ENCODE measurements around the gene MYO3B.

DNA sequence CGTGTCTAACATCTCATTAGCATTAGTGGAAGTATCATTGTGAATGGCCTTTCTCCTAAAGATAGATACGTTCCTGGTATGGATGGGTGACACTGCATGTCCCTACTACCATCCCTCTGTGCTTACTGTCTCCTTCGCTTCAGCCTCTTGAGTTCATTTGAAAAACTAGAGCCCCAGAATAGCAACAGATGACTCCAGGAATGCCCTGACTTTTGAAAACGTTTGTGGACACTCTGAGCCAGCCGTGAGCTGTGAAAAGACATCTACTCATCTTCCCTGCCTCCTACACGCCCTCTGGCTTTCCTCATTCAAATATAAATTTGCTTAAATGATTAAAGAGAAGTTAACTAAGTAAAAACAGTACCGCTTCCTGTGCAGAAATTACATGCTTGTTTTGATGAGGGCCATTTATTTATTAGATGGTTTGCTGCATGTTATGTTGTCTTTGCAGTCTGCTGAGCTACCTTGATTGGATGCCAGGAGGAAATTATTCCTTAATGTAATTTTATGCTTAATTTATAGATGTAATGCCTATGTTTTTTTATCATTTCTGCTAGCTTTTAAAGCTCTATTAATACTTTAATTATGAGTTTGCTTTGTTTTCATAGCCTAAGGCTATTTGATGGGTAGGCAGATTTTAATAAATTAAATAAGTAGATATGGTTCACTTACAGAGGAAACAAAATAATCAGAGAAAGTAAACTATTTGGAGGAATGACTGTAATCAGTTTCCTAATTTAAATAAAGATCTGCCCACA lies 32.1 kb upstream of the MYO3B start:
- TF ChIP-seq, protein P1, sequence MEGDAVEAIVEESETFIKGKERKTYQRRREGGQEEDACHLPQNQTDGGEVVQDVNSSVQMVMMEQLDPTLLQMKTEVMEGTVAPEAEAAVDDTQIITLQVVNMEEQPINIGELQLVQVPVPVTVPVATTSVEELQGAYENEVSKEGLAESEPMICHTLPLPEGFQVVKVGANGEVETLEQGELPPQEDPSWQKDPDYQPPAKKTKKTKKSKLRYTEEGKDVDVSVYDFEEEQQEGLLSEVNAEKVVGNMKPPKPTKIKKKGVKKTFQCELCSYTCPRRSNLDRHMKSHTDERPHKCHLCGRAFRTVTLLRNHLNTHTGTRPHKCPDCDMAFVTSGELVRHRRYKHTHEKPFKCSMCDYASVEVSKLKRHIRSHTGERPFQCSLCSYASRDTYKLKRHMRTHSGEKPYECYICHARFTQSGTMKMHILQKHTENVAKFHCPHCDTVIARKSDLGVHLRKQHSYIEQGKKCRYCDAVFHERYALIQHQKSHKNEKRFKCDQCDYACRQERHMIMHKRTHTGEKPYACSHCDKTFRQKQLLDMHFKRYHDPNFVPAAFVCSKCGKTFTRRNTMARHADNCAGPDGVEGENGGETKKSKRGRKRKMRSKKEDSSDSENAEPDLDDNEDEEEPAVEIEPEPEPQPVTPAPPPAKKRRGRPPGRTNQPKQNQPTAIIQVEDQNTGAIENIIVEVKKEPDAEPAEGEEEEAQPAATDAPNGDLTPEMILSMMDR (IDR thresholded peaks at IDR 0.05): no peak
- no peak for TF ChIP-seq EZH2 (IDR thresholded peaks at IDR 0.05; ENCODE audit: borderline replicate concordance, insufficient read depth, low read depth, low read length, poor library complexity, severe bottlenecking)

Data from B cell (primary cell).